ENCODE results near the gene RSPRY1.

RSPRY1 gene

GRCh38 chr16:57152096-57153093, 33.7 kb upstream of the RSPRY1 start:
- DNase-seq: no peak

- no peak for DNase-seq
Measured at GRCh38 chr16:57153841-57154240, 32.3 kb upstream of the RSPRY1 start.

DNA sequence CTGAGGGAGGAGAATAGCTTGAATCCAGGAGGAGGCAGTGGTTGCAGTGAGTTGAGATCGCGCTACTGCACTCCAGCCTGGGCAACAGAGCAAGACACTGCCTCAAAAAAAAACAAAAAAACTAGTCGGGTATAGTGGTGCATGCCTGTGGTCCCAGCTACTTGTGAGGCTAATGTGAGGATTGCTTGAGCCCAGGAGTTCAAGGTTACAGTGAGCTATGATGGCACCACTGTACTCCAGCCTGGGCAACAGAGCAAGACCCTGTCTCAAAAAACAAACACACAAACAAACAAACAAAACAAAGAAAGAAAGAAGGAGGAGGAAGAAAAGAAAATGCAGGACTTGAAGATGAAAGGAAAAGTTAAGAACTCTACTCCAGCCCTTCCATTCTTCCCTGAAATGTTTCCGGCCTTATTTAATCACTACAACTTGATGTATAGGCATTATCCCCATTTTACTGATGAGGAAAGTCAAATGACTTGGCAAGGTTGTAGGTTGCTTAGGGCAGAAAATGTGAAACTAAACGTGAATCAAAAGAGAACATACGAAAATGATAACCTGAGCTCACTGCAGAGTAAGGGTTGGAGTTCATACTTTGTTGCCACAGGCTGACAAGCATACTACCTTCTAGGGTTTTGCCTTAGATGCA, 30.3 kb upstream of the RSPRY1 start:
- no peak for DNase-seq

DNA sequence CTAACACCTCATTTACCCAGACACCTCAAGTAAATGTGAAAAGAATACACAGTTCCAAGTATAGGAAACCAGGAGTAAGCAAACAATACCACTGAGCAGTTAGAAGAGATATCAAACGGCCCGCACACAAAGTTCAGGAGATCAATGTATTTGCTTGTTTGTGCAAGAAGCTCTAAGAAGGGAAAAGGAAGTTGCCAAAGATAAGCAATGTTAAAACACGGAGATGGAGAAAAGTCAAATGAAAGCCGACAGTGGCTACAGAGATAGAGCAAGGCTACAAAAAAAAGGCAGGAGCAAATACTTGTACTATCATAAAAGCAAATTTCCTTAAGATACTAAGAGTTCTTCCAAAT, 29.8 kb upstream of the RSPRY1 start:
- no peak for DNase-seq

DNA sequence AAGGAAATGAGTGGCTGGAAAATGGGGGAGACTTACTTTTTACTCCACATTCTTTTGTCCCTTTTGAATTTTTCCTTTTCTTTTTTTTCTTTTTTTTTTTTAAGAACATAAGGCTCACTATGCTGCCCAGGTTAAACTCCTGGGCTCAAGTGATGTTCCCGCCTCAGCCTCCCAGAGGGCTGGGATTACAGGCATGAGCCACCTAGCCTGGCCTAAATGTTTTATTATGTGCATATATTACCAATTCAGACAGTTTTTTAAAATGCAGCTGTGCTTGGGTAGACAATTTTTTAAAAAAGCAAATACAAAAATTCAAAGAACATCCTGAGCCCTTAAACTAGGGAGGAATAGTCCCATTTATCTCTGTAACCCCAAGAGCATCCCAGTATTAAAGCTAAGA, 28.6 kb upstream of the RSPRY1 start:
- DNase-seq: no peak

GRCh38 chr16:57159447-57159846, 26.7 kb upstream of the RSPRY1 start:
- DNase-seq: no peak

- DNase-seq: no peak
Measured at GRCh38 chr16:57163842-57164241, 22.3 kb upstream of the RSPRY1 start.

GRCh38 chr16:57165483-57165882, 20.6 kb upstream of the RSPRY1 start:
- DNase-seq: no peak

DNA sequence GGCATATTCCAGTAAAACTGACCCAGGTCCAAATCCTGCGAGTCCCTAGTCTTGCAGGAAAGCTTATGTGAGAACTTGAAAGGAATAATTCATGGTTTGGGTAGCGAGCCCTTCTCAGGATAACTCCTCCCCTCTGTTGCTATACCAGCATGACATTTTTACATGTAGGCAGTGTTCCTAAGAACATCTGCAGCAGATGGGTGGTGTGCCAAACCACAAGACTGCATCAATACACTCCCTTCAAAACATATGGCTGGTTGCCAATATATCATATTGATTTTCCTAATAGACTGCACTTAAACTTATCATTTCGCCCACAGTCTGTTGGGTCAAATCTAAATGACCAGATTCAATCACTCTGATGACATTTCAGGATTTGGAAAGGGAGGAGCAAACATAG, 20.2 kb upstream of the RSPRY1 start:
- no peak for DNase-seq

GRCh38 chr16:57166451-57166850, 19.7 kb upstream of the RSPRY1 start:
- DNase-seq: no peak

DNA sequence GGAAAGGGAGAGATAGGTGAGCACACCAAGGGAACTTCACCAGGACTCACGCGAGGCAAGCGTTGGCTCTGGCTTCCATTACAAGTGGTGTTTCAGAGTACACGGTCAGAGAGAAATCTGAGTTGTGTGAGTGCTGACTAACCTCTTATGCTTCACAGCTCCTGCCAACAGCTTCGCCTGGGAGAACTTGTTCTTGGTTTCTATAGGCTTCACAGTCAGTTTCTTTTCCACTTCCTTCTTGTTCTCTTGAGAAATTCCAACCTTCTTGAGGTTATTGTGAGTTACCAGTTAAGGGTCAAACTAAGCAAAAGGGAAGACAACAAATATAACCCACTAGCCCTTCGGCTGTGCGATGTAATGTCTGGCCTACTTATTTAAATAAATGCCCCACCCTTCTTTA, 19.2 kb upstream of the RSPRY1 start:
- no peak for DNase-seq

GRCh38 chr16:57167538-57167937, 18.6 kb upstream of the RSPRY1 start:
- DNase-seq: no peak

- peak in 1 of 2 donors; percentile 72 for DNase-seq
Measured at GRCh38 chr16:57167953-57168352, 18.2 kb upstream of the RSPRY1 start.

GRCh38 chr16:57169327-57169726, 16.8 kb upstream of the RSPRY1 start:
- DNase-seq: no peak

GRCh38 chr16:57172721-57173290, 13.3 kb upstream of the RSPRY1 start:
- DNase-seq: no peak

- DNase-seq: no peak
Measured at GRCh38 chr16:57175896-57176295, 10.2 kb upstream of the RSPRY1 start.

- DNase-seq: no peak
Measured at GRCh38 chr16:57178196-57178595, 7.9 kb upstream of the RSPRY1 start.

GRCh38 chr16:57178793-57179212, 7.3 kb upstream of the RSPRY1 start:
- no peak for DNase-seq

DNA sequence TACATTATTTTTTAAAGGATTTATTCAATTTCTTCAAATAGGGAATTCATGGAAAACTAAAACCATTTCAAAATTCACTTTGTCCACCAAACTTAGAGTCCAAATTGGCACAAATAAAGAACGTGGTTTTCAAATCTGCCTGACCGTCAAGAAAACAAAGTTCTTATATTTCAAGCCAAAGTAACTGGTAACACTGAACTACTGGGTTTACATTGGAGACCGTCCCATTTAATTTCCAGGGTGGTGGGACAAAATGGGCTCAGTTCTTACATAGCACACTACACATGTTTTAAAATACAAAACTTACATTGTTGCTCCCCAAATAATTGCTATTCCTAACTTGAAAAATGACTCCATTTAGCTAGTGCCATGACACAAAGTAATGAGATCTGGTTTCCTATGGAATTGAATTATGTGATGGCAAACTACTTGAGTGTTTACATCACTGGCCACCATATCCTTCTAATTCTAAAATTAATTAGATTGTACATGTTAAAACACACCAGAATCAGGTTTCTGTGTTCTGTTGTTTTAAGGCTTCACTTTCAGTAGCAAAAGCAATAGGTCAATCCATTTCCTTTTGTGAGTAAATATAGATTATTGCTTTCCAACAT, 6.8 kb upstream of the RSPRY1 start:
- DNase-seq: no peak

- DNase-seq: no peak
Measured at GRCh38 chr16:57184113-57184512, 2.0 kb upstream of the RSPRY1 start.

- DNase-seq: no peak
Measured at GRCh38 chr16:57184887-57185445, 1.2 kb upstream of the RSPRY1 start.

- DNase-seq: peak in 1 of 2 donors; percentile 72
Measured at GRCh38 chr16:57185446-57185944, 634 bp upstream of the RSPRY1 start.

Data from bone marrow (tissue), 2 donors.